GM10248 (cell line): ENCODE data around the gene CCNG1.
"Not testable (repeated sequence)": the region's sequence is repeated elsewhere in the genome, so short reads cannot be mapped to it uniquely, and the experiment has no call there.

ENCODE experiments used
- CTCF ChIA-PET: fragments of 300-600 bp; sonication (Branson Sonifier 250); formaldehyde crosslinking; extraction: SDS; loops from one replicate; lab custom pipeline; 2021; ENCODE audit warnings: antibody characterized with exemption; lab: Yijun Ruan, JAX
- POLR2A ChIA-PET: fragments of 350-650 bp; sonication (Branson Sonifier 250); formaldehyde crosslinking; extraction: SDS; loops from one replicate; lab custom pipeline; 2020; ENCODE audit warnings: antibody characterized with exemption; lab: Yijun Ruan, JAX
- DNase-seq: peaks from one replicate; pipeline ENCODE4 v3.0.0; 2012; ENCODE audit errors: extremely low spot score
- TF ChIP-seq, protein P1 (sequence below): IDR thresholded peaks from 2 replicates; pipeline ENCODE4 v1.5.1; 2012; ENCODE audit warnings: mild to moderate bottlenecking, low read depth; ENCODE audit errors: extremely low read depth, missing control alignments, control extremely low read depth

Gene CCNG1

DNA sequence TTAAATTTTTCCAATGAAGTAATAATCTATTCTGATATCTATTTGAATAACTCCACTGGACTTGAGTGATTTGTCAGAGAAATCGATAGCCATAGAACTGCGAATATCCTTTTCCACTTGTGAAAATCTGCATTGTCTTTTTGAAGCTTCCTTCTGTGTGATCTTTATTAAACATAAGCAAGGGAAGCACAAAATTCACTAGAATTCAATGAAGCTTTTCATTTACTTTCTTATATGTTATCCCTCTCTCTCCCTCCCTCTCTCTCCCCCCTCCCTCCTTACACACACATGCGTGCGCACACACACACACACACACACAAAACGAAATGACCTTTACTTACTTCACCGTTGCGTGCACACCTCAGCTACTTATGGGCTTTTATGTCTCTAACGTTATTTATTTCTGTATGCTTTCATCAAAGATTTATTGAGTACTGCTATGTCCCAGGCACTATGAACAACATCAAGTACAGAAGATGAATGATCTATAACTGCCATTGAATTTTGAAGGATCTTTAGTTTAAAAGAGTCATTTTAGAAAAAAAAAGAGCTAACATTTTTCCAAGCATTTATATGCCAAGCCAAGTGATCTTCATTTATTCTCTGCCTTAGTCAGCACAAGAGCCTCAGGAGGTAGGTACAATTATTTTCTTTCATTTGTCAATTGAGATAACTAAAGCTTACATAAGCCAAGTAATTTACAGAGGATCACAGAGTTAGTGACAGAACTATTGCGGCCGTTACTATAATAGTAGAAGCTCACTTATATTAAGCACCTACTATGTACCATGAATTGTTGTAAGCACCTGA lies 32.8 kb upstream of the CCNG1 start:
- POLR2A ChIA-PET, result no interaction called here
- CTCF ChIA-PET, result interaction anchor here (0.7 to 1.4 kb wide), 8 partner anchors 8 to 1195 kb away, joined by 3 to 4 read pairs (median 3); no protein-coding TSS in a partner anchor
- DNase-seq, result no peak
- TF ChIP-seq, protein P1, sequence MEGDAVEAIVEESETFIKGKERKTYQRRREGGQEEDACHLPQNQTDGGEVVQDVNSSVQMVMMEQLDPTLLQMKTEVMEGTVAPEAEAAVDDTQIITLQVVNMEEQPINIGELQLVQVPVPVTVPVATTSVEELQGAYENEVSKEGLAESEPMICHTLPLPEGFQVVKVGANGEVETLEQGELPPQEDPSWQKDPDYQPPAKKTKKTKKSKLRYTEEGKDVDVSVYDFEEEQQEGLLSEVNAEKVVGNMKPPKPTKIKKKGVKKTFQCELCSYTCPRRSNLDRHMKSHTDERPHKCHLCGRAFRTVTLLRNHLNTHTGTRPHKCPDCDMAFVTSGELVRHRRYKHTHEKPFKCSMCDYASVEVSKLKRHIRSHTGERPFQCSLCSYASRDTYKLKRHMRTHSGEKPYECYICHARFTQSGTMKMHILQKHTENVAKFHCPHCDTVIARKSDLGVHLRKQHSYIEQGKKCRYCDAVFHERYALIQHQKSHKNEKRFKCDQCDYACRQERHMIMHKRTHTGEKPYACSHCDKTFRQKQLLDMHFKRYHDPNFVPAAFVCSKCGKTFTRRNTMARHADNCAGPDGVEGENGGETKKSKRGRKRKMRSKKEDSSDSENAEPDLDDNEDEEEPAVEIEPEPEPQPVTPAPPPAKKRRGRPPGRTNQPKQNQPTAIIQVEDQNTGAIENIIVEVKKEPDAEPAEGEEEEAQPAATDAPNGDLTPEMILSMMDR, result no peak

DNA sequence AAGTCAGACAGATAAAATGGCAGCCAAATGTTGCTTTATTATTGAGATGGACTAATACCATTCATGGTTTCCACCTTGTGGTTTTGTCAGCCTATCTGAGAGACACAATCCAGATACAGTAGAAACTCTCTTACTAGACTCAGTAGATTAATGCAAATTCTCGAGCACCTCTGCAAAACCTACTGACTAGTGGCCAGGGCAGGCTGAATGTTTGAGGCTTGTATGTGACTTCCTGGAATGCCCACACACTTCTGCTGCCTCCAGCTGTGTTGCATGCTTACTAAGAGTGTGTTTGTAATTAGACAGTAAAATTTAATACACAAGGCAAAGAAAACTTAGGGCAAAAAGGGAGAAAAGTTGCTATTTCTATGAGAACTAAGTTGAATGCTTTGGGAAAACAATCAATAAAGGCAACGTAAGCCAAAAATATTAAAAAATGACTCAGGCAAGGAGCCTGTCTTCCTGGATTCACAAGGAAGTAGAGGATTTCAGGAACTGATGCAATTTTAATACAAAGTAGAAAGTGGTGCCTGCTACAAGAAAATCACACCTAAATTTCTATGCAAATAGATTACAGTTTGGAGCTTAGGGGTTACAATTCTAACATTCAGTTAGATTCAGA lies 30.2 kb upstream of the CCNG1 start:
- CTCF ChIA-PET, result interaction anchor here (1.3 to 4.8 kb wide), 7 partner anchors 14 to 303 kb away, joined by 3 to 32 read pairs (median 14); no protein-coding TSS in a partner anchor
- POLR2A ChIA-PET, result no interaction called here
- peak; percentile 18 for DNase-seq
- TF ChIP-seq, protein P1, result no peak

DNA sequence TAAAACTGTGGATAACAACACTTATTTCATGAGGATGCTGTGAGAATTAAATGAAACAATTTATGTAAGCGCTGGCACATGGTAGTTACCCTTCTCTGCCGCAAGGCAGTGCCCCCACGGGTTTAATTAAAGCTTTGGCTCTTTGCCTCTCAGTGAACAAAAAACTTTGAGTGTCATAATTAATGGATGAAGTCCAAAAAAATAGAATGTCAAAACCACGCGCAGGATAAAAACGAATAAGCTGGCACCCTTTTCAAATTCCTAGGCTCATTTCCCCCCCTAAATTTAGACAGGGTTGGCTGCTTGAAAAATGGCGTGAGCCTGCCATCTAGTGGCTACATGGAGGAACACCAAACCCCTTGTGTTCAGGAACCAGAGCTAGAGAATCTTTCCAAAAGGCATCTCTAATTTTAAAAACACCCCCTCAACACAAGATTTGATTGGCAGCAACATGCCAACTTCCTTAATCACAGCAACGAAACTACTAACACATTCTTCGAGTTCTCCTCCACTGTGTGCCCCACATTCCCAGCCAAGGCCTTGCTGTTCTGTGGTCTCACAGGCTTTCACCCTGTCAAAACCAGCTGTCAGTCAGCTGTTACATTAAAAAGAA lies 29.0 kb upstream of the CCNG1 start:
- TF ChIP-seq, protein P1, result peak; percentile 83
- CTCF ChIA-PET, result interaction anchor here (0.7 to 4.8 kb wide), 42 partner anchors 10 to 1870 kb away, joined by 3 to 32 read pairs (median 4); partner anchors contain the start of genes CCNG1 and HMMR
- peak; percentile 57 for DNase-seq
- POLR2A ChIA-PET, result no interaction called here

GRCh38 chr5:163409384-163409783 lies 28.0 kb upstream of the CCNG1 start:
- TF ChIP-seq, protein P1, result no peak

GRCh38 chr5:163410505-163410904 lies 26.9 kb upstream of the CCNG1 start:
- DNase-seq, result no peak
- POLR2A ChIA-PET, result no interaction called here
- CTCF ChIA-PET, result interaction anchor here (3.0 to 4.8 kb wide), 3 partner anchors 9 to 62 kb away, joined by 9 to 32 read pairs (median 23); no protein-coding TSS in a partner anchor
- TF ChIP-seq, protein P1, result no peak

More at GRCh38 chr5:163409384-163409783, 28.0 kb upstream of the CCNG1 start:
- POLR2A ChIA-PET, result no interaction called here
- DNase-seq, result no peak
- CTCF ChIA-PET, result interaction anchor here (0.8 to 4.8 kb wide), 28 partner anchors 11 to 1871 kb away, joined by 3 to 32 read pairs (median 5); partner anchors contain the start of genes CCNG1 and HMMR

DNA sequence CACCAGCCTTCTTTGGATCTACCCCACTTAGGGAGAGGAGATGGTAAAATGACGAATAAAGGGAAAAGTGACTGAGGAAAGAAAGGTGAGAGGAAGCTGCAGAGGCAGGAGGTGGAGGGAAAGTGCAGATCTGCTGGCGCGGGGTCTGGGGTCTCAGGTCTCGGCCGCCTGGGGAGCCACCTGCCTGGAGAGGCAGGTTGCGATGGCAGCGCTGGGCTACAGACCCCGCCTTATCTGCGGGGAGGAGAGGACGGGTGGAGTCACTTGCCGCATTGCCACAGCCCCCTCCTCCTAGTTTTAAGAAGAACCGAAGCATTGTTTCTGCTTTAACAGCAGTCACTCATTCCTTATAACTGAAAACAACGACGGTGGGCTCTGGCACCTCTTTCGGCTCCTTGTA lies 21.7 kb upstream of the CCNG1 start:
- POLR2A ChIA-PET, DNase-seq: not testable (repeated sequence)
- CTCF ChIA-PET, result interaction anchor here (1.0 kb wide), 1 partner anchor 24 kb away, joined by 3 read pairs; no protein-coding TSS in a partner anchor
